Suprapubic skin (tissue), 4 donors: ENCODE measurements around the gene OR2AG2. TPM values are rescaled to one million over a fixed set of nuclear protein-coding genes. Genes with fewer than 3 reads are reported as not detected.

Experiments
- DNase-seq, 2 donors: peaks; one replicate each; pipeline ENCODE4 v3.0.0-alpha.2; 2019; ENCODE audit warnings: low spot score in 2 of 2
- H3K27ac ChIP-seq: fragments of 200-600 bp; sonication (generic); one replicate; pipeline ENCODE4 v1.5.1; 2019
- H3K27me3 ChIP-seq: fragments of 200-600 bp; sonication (generic); one replicate; pipeline ENCODE4 v1.5.1; 2019
- H3K36me3 ChIP-seq: fragments of 200-600 bp; sonication (generic); one replicate; pipeline ENCODE4 v1.5.1; 2019
- H3K4me1 ChIP-seq: fragments of 200-600 bp; sonication (generic); one replicate; pipeline ENCODE4 v1.5.1; 2019
- H3K4me3 ChIP-seq: fragments of 200-600 bp; sonication (generic); one replicate; pipeline ENCODE4 v1.5.1; 2019; ENCODE audit warnings: mild to moderate bottlenecking
- H3K9me3 ChIP-seq: fragments of 200-600 bp; sonication (generic); one replicate; pipeline ENCODE4 v1.5.1; 2019
- CTCF ChIP-seq, 2 donors: fragments of 200-600 bp in 1 of 2; fragments of 450-650 bp in 1 of 2; sonication (generic) in 1 of 2; IDR thresholded peaks; one replicate each; pipeline ENCODE4 v1.5.1; 2016 to 2019; ENCODE audit warnings: antibody characterized with exemption in 2 of 2, mild to moderate bottlenecking in 1 of 2, moderate library complexity in 1 of 2
- EP300 ChIP-seq: sonication (generic); formaldehyde crosslinking; IDR thresholded peaks from one replicate; pipeline ENCODE4 v1.6.1; 2017; ENCODE audit warnings: antibody characterized with exemption
- POLR2A ChIP-seq, 2 donors: fragments of 450-650 bp; IDR thresholded peaks; one replicate each; pipeline ENCODE4 v1.6.1; 2017; ENCODE audit warnings: antibody characterized with exemption in 2 of 2, mild to moderate bottlenecking in 2 of 2, moderate library complexity in 2 of 2
- POLR2AphosphoS5 ChIP-seq, 3 donors: sonication (generic); formaldehyde crosslinking; IDR thresholded peaks; one replicate each; pipeline ENCODE4 v1.6.1; 2017; ENCODE audit warnings: antibody characterized with exemption in 3 of 3
- WGBS: methylation state at CpG from one replicate; pipeline ENCODE4 v1.1.5; 2018; 5-methylcytosine and 5-hydroxymethylcytosine counted together
- total RNA-seq, 4 donors: library from RNA; depleted of rRNA; stranded (reverse); fragments of >200 nt; gene quantifications; one replicate each; pipeline ENCODE4 v1.1.0, GENCODE V29; 2016

Gene OR2AG2
- total RNA-seq, 4 donors from 2014 or later, result 0.24 TPM; not detected in 3

- DNase-seq, result no peak
- no peaks in the 10 kb centered on the region for H3K36me3 ChIP-seq
- no peak overlapping the region for H3K27ac ChIP-seq
- H3K4me1 ChIP-seq, result no peaks in the 10 kb centered on the region
- 50% methylated on average over 5 of the region's 5 CpGs for WGBS
- peak overlapping the region; percentile 3 for H3K4me3 ChIP-seq
- H3K27me3 ChIP-seq, result no peaks in the 10 kb centered on the region
- no peaks in the 10 kb centered on the region for H3K9me3 ChIP-seq
- TF ChIP-seq EP300, result no peak
- TF ChIP-seq POLR2AphosphoS5 (IDR thresholded peaks at IDR 0.05), result no peak
- TF ChIP-seq POLR2A (IDR thresholded peaks at IDR 0.05), result no peak
- TF ChIP-seq CTCF (IDR thresholded peaks at IDR 0.05), result no peak
Observed at GRCh38 chr11:6746086-6746618, 25.6 kb downstream of the OR2AG2 start.

- H3K4me1 ChIP-seq, result no peaks in the 10 kb centered on the region
- H3K27ac ChIP-seq, result peak overlapping the region; percentile 24
- 64% methylated on average over 2 of the region's 2 CpGs for WGBS
- H3K9me3 ChIP-seq, result no peaks in the 10 kb centered on the region
- DNase-seq, result no peak
- no peak for TF ChIP-seq EP300
- TF ChIP-seq CTCF (IDR thresholded peaks at IDR 0.05), result no peak
- TF ChIP-seq POLR2AphosphoS5 (IDR thresholded peaks at IDR 0.05), result no peak
- no peak for TF ChIP-seq POLR2A (IDR thresholded peaks at IDR 0.05)
- H3K4me3 ChIP-seq, result peak overlapping the region; percentile 10
- no peaks in the 10 kb centered on the region for H3K36me3 ChIP-seq
- no peaks in the 10 kb centered on the region for H3K27me3 ChIP-seq
Observed at GRCh38 chr11:6745465-6746015, 26.2 kb downstream of the OR2AG2 start.

- no peaks in the 10 kb centered on the region for H3K9me3 ChIP-seq
- WGBS, result 74% methylated on average over 3 of the region's 4 CpGs
Observed at GRCh38 chr11:6745018-6745417, 26.8 kb downstream of the OR2AG2 start.

GRCh38 chr11:6742260-6742659 is 29.5 kb downstream of the OR2AG2 start:
- H3K27me3 ChIP-seq, result no peaks in the 10 kb centered on the region
- no peak for DNase-seq
- no peak overlapping the region for H3K4me3 ChIP-seq
- no peak for TF ChIP-seq EP300
- H3K36me3 ChIP-seq, result no peaks in the 10 kb centered on the region
- H3K27ac ChIP-seq, result no peak overlapping the region
- 62% methylated on average over 7 of the region's 7 CpGs for WGBS
- H3K9me3 ChIP-seq, result no peaks in the 10 kb centered on the region
- H3K4me1 ChIP-seq, result no peaks in the 10 kb centered on the region

More at GRCh38 chr11:6745018-6745417, 26.8 kb downstream of the OR2AG2 start:
- TF ChIP-seq CTCF (IDR thresholded peaks at IDR 0.05) (no peak), POLR2AphosphoS5 (IDR thresholded peaks at IDR 0.05) (no peak), EP300 (no peak), POLR2A (IDR thresholded peaks at IDR 0.05) (no peak)
- H3K4me1 ChIP-seq, result no peaks in the 10 kb centered on the region
- peak overlapping the region; percentile 24 for H3K27ac ChIP-seq
- DNase-seq, result no peak
- H3K27me3 ChIP-seq, result no peaks in the 10 kb centered on the region
- H3K4me3 ChIP-seq, result no peak overlapping the region
- H3K36me3 ChIP-seq, result no peaks in the 10 kb centered on the region

- 82% methylated on average over 1 of the region's 1 CpG for WGBS
- TF ChIP-seq POLR2A (IDR thresholded peaks at IDR 0.05) (no peak), EP300 (no peak), POLR2AphosphoS5 (IDR thresholded peaks at IDR 0.05) (no peak), CTCF (IDR thresholded peaks at IDR 0.05) (no peak)
- H3K27ac ChIP-seq, result no peak overlapping the region
- no peaks in the 10 kb centered on the region for H3K4me1 ChIP-seq
- no peaks in the 10 kb centered on the region for H3K27me3 ChIP-seq
- no peak overlapping the region for H3K4me3 ChIP-seq
- no peaks in the 10 kb centered on the region for H3K9me3 ChIP-seq
- no peak for DNase-seq
- no peaks in the 10 kb centered on the region for H3K36me3 ChIP-seq
Observed at GRCh38 chr11:6738590-6738989, 33.2 kb downstream of the OR2AG2 start.
